DMS79 (cell line): ENCODE measurements around the gene ANKRD24.
"Not testable (repeated sequence)": the region's sequence is repeated elsewhere in the genome, so short reads cannot be mapped to it uniquely, and the experiment has no call there.

Source experiments
- DNase-seq: peaks from one replicate; lab custom pipeline; 2025; lab: John Stamatoyannopoulos, UW

Gene ANKRD24

DNA sequence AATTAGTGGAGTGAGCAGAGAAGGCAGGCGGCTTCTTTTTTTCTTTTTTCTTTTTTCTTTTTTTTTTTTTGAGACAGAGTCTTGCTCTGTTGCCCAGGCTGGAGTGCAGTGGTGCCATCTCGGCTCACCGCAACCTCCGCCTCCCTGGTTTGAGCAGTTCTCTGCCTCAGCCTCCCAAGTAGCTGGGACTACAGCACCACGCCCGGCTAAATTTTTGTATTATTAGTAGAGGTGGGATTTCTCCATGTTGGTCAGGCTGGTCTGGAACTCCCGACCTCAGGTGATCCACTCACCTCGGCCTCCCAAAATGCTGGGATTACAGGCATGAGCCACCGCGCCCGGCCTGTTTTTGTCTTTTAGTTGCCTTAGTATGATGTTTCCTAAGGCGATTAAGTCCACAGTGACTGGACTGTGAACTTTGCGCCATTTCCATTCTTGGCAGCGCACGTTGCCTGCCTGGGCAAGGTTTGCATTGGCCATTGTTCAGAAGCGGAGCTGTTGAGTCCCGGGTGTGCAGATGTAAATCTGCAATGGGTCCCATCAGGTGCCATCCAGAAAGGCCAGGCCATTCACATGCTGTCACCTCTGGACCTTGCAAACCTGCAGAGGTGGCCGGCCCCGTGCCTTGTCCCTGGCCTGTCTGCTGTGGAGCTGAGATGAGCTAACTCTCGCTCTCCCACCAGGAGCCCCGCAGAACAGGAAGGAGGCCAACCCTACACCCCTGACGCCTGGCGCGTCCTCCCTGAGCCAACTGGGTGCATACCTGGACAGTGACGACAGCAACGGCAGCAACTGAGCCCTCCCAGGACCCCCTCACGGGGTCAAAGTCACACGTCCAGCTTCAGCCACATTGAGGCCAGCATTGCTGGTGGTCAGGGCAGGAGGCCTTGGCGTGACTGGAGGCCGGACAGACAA is 85.7 kb downstream of the ANKRD24 start:
- no peak for DNase-seq

DNA sequence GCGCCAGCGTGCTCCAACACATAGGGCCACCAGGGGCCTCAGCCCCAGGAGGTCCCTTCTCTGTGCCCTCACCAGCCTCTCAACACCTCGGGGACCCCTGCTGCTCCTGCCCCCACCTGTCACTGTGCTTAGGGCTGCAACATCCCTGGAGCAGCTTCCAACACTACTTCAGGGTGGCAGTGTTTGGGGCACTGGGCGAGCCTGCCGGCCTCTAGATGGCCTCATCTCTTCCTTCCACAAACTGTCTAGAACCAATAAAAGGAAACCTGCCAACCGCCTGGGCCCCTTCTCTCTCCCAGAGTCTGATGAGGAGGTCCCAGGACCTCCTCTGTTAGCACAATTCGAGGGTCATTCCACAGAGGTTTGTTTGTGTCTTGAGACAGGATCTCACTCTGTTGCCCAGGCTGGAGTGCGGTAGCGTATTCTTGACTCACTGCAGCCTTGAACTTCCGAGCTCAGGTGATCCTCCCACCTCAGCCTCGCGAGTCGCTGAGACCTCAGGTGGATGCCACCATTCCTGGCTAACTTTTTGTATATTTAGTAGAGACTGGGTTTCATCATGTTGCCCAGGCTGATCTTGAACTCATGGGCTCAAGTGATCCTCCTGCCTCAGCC is 86.4 kb downstream of the ANKRD24 start:
- DNase-seq = no peak

DNA sequence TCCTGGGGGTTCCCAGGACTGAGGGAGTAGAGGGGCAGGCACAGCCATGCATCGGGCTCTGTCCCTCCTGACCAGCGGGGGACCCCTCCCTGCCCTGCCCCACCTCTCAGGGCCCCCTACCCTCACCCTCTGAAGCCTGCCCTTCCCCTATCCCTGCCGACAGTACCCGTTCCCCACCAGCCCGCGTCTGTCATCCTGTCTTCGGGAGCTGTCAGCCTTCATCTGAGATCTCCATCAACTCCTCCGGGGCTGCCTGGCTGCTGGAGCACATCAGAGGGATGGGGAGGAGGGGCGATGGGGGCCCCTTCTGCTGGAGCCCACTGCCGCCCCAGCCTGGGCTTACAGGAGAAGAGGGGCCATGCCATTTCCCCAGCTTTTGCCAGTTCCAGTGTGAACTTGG is 90.4 kb downstream of the ANKRD24 start:
- no peak for DNase-seq

DNA sequence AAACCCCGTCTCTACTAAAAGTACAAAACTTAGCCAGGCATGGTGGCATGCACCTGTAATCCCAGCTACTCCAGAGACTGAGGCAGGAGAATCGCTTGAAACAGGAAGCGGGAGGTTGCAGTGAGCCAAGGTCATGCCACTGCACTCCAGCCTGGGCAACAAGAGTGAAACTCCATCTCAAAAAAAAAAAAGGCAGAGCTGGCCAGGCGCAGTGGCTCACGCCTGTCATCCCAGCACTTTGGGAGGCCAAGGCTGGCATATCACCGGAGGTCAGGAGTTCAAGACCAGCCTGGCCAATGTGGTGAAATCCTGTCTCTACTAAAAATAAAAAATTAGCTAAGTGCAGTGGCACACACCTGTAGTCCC is 91.8 kb downstream of the ANKRD24 start:
- not testable (repeated sequence) for DNase-seq
